Stimulated activated CD4-positive, alpha-beta T cell treated with anti-CD3 and anti-CD28 coated beads, Interleukin-15, amount 100 ng/mL, for 1 hour (primary cell): ENCODE measurements around the gene AMY2A.
"Not testable (repeated sequence)": the region's sequence is repeated elsewhere in the genome, so short reads cannot be mapped to it uniquely, and the experiment has no call there.

Source experiments
- DNase-seq, 2 donors: peaks; one replicate each; pipeline ENCODE4 v3.0.0-alpha.2; 2020; ENCODE audit warnings: low read depth in 1 of 2, low spot score in 1 of 2

The AMY2A gene

GRCh38 chr1:103616994-103617477 lies at the start of gene AMY2A:
AMY2A (plus strand) TSS chr1:103617427; CDS start chr1:103617441, 14 bp downstream.
- not testable (repeated sequence) for DNase-seq

- DNase-seq: no peak
These were observed 47.7 kb upstream of the AMY2A start for GRCh38 chr1:103569493-103569892.

- not testable (repeated sequence) for DNase-seq
These were observed 45.9 kb upstream of the AMY2A start, which contains the start of gene AMY2B for GRCh38 chr1:103571289-103571688. AMY2B (plus strand) TSS chr1:103571589; CDS start chr1:103571603, 14 bp downstream.

- no peak for DNase-seq
These were observed 41.2 kb upstream of the AMY2A start for GRCh38 chr1:103576065-103576464.

- not testable (repeated sequence) for DNase-seq
These were observed 40.4 kb upstream of the AMY2A start for GRCh38 chr1:103576784-103577183.

GRCh38 chr1:103582464-103582863 lies 34.8 kb upstream of the AMY2A start:
- DNase-seq: no peak

- DNase-seq: no peak
These were observed 33.3 kb upstream of the AMY2A start for GRCh38 chr1:103583887-103584286.

- no peak for DNase-seq
These were observed 32.7 kb upstream of the AMY2A start for GRCh38 chr1:103584537-103584936.

GRCh38 chr1:103602740-103603139 lies 14.5 kb upstream of the AMY2A start:
- not testable (repeated sequence) for DNase-seq

GRCh38 chr1:103616362-103616761 lies 865 bp upstream of the AMY2A start:
- DNase-seq: no peak

- DNase-seq: not testable (repeated sequence)
These were observed 10.2 kb downstream of the AMY2A start for GRCh38 chr1:103627436-103627835.

GRCh38 chr1:103641194-103641593 lies 24.0 kb downstream of the AMY2A start:
- DNase-seq: not testable (repeated sequence)

GRCh38 chr1:103643908-103644307 lies 26.7 kb downstream of the AMY2A start:
- not testable (repeated sequence) for DNase-seq

GRCh38 chr1:103650305-103650704 lies 33.1 kb downstream of the AMY2A start:
- DNase-seq: not testable (repeated sequence)

GRCh38 chr1:103650889-103651288 lies 33.7 kb downstream of the AMY2A start:
- DNase-seq: not testable (repeated sequence)

- DNase-seq: not testable (repeated sequence)
These were observed 36.9 kb downstream of the AMY2A start for GRCh38 chr1:103654133-103654532.

GRCh38 chr1:103655460-103655859 lies 38.2 kb downstream of the AMY2A start, which contains the start of gene AMY1A:
AMY1A (plus strand) TSS chr1:103655760; CDS start chr1:103656331, 571 bp downstream.
- DNase-seq: not testable (repeated sequence)
